Measurements from ENCODE around the gene MCUR1.
A peak's percentile ranks its signal among the peaks of the same experiment; 100 is the strongest.
"Not testable (repeated sequence)": the region's sequence is repeated elsewhere in the genome, so short reads cannot be mapped to it uniquely, and the experiment has no call there.

MCUR1 gene

DNA sequence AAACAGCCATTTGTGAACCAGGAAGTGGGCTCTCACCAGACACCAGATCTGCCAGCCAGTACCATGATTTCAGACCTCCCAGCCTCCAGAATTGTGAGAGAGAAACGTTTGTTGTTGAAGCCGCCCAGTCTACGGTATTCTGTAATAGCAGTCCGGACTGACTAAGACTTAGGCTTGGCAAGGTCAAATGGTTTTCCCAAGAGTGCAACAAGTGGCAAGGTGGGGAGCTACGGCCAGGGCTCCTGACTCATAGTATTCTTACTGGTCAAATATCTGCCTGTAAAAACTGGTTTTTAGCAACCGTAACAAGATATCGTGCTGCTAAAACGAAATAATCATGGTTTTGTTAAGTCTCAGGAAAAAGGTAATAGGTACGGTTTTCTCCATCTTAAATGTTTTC, 37.8 kb downstream of the MCUR1 start:
- no peak for DNase-seq (ENCODE audit: low spot score)

- DNase-seq (ENCODE audit: low spot score): not testable (repeated sequence)
Observed at GRCh38 chr6:13775466-13775865, 38.9 kb downstream of the MCUR1 start.

- not testable (repeated sequence) for DNase-seq (ENCODE audit: low spot score)
Observed at GRCh38 chr6:13772358-13773030, 41.9 kb downstream of the MCUR1 start.

- DNase-seq (ENCODE audit: low spot score): no peak
Observed at GRCh38 chr6:13769655-13770053, 44.7 kb downstream of the MCUR1 start.

GRCh38 chr6:13769034-13769654, 45.2 kb downstream of the MCUR1 start:
- no peak for DNase-seq (ENCODE audit: low spot score)

- DNase-seq (ENCODE audit: low spot score): peak; percentile 13
Observed at GRCh38 chr6:13767121-13767808, 47.1 kb downstream of the MCUR1 start.

- DNase-seq (ENCODE audit: low spot score): peak; percentile 3
Observed at GRCh38 chr6:13766201-13766634, 48.1 kb downstream of the MCUR1 start.

DNA sequence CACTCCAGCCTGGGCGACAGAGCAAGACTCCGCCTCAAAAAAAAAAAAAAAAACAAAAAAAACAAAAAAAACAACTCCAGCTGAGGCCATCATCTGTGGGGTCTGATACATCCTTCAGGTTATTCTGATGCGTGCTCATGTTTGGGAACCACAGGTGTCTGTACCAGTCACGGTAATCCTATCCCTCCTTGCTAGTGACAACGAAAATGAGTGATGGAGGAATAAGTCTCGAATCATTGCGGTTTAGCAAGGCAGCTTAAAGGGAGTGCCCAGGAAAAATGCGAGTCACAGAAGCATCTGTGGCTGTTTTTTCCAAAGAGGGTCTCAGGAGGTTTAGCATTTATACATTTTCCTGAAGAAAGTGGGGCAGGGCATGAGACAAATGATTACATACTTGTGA, 48.8 kb downstream of the MCUR1 start:
- DNase-seq (ENCODE audit: low spot score): no peak

GRCh38 chr6:13764996-13765395, 49.4 kb downstream of the MCUR1 start:
- no peak for DNase-seq (ENCODE audit: low spot score)

- DNase-seq (ENCODE audit: low spot score): peak; percentile 64
Observed at GRCh38 chr6:13763740-13764381, 50.5 kb downstream of the MCUR1 start.

- DNase-seq (ENCODE audit: low spot score): peak; percentile 87
Observed at GRCh38 chr6:13762611-13763441, 51.5 kb downstream of the MCUR1 start.

GRCh38 chr6:13761361-13762036, 52.9 kb downstream of the MCUR1 start:
- DNase-seq (ENCODE audit: low spot score): no peak

DNA sequence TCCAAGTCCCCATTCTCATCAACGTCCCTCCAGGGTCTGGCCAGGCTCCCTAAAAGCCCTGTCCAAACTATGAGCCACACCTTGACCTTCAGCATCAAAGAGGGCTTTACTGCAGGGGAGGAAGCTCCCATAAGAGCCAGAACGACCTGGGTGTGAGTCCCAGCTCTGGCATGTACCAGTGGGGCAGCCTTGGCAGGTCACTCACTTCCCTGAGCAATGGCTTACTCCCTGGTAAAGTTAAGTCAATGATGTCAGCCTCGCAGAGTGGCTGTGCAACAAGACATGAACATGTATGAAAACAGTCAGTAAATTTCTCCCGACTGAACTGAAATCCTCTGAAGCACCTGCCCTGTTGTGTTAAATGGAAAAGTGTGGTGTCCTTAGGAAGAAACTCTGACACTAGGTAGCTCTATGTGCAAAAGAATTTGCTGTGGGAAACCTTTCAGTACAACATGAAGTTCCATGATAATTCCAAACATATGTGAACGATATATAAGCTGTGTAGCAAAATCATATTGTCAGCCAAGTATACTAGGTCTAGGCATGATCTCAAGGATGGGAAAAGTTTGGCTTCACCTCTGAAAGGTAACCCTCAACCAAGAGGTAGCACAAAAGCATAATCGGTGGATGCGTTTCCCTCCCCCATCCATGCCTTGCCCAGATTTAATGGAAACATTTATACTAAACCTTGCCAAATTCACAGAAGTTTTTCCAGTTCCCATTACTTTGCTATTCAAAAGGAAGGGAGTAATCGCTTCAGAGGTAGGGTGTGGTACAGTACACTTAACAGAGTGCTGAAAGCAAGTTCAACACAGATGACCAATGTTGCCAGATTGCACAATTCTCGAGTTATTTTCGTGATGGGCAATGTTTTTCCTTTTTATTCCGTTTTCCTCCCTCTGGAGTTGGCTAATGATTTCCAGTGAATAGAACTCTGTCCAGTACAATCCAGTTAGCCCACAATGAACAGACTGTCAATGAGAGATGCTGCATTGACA, 53.8 kb downstream of the MCUR1 start:
- no peak for DNase-seq (ENCODE audit: low spot score)

DNA sequence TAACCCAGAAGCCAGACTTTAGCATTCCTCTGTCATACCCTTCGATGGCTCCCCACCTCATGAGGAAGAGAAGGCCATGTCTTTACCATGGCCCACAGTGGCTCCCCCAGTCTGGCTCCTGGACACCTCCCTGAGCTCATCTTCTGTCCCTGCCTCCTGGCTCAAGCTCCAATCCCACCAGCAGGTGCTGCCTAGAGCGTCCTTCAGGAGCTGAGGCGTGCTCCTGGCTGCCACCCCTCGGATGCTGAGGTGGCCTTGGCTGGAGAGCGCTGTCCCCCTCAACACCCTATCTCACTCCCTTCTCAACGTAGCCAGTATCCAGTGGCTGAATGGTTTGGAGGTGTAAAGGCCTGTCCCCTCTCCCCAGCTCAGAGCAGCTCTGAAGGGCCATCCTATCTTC, 55.3 kb downstream of the MCUR1 start:
- no peak for DNase-seq (ENCODE audit: low spot score)

DNA sequence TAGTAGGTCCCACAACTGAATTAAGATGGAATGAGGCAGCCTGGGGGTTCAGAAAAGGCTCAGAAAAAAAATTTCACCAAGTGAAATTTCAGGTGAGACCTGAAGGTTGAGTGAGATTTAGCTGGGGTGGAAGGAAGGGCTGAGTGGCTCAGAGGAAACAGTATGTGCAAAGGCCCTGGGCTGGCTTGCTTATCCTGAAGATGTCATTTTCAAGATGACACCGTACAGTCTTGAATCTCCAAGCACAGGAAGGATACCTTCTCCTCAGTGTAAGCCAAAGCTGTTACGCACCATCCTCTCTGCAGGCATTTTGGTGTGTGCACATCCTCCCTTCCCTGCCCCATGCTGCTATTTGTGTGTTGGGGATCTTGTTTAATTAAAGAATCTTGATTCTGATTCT, 59.7 kb downstream of the MCUR1 start:
- no peak for DNase-seq (ENCODE audit: low spot score)

DNA sequence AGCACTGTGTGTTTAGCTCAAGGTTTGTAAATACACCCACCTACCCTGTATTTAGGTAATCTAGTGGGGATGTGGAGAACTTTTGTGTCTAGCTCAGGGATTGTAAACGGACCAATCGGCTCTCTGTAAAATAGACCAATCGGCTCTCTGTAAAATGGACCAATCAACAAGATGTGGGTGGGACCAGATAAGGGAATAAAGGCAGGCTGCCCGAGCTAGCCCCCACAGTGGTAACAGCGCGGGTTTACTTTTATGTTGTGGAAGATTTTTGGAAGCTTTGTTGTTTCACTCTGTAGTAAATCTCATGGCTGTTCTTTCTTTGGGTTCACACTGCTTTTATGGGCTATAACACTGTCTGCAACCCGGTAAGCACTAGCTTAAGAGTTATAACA, 70.6 kb downstream of the MCUR1 start:
- DNase-seq (ENCODE audit: low spot score): no peak

DNA sequence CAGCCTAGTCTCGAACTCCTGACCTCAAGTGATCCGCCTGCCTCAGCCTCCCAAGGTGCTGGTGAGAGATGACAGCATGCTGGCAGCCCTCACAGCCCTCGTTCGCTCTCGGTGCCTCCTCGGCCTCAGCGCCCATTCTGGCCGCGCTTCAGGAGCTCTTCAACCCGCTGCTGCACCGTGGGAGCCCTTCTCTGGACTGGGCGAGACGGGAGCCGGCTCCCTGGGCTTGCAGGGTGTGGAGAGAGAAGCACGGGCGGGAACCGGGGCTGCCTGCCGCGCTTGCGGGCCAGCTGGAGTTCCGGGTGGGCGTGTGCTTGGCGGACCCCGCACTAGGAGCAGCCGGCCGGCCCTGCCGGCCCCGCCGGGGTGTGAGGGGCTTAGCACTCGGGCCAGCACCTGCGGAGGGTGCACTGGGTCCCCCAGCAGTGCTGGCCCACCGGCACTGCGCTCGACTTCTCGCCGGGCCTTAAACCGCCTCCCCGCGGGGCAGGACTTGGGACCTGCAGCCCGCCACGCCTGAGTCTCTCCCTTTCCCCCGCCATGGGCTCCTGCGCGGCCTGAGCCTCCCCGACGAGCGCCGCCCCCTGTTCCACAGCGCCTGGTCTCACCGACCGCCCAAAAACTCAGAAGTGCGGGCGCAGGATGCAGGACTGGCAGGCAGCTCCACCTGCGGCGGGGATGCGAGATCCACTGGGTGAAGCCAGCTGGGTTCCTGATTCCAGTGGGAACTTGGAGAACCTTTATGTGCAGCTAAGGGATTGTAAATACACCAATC, 71.2 kb downstream of the MCUR1 start:
- no peak for DNase-seq (ENCODE audit: low spot score)

GRCh38 chr6:13741365-13741764, 73.0 kb downstream of the MCUR1 start:
- no peak for DNase-seq (ENCODE audit: low spot score)
